ENCODE data around the gene ZFYVE21. TPM values are rescaled to one million over a fixed set of nuclear protein-coding genes. Genes with fewer than 3 reads are reported as not detected.
A peak's percentile ranks its signal among the peaks of the same experiment; 100 is the strongest.

Gene ZFYVE21
- total RNA-seq, 2 experiments from 2014 or later, result 18.0 to 22.5 TPM

GRCh38 chr14:103708750-103709187 lies 6.8 kb upstream of the ZFYVE21 start:
- Histone ChIP-seq H3K4me2 (ENCODE audit: low read length) (no peak overlapping the region), H4K20me1 (ENCODE audit: insufficient read depth, low read length) (peaks cover 3% of the 10 kb centered on the region; the same call in 1 of the 2 replicates), H3K4me3 (ENCODE audit: low read depth, low read length, poor library complexity, severe bottlenecking) (no peak overlapping the region), H3K27ac (ENCODE audit: low read depth, low read length, poor library complexity, severe bottlenecking) (no peak overlapping the region), H3K36me3 (ENCODE audit: insufficient read depth, low read length) (peaks cover 96% of the 10 kb centered on the region), H2AFZ (ENCODE audit: low read length) (no peak overlapping the region), H3K79me2 (ENCODE audit: insufficient read depth, low read depth, low read length) (peaks cover 15% of the 10 kb centered on the region), H3K9me3 (ENCODE audit: low read length) (no peaks in the 10 kb centered on the region), H3K4me1 (ENCODE audit: insufficient read depth, low read length, poor library complexity, severe bottlenecking) (peaks cover 22% of the 10 kb centered on the region), H3K9me2 (ENCODE audit: insufficient read depth, low read length) (no peaks in the 10 kb centered on the region)
- ChIA-PET POLR2A (no interaction called here), CTCF (ENCODE audit: unreplicated experiment) (no interaction called here)
- intact Hi-C loops (cut with micrococcal nuclease; ENCODE audit: unreplicated experiment), result no loop called here
- TF ChIP-seq EZH2phosphoT487 (IDR thresholded peaks at IDR 0.05; ENCODE audit: borderline replicate concordance, low read depth, low read length) (no peak), CTCF (conservative IDR thresholded peaks at IDR 0.05; ENCODE audit: low read length) (no peak)
- DNase-seq (ENCODE audit: low spot score), result no peak
- BruUV-seq (replicated peaks), result no TSS peak

GRCh38 chr14:103709814-103710213 lies 5.8 kb upstream of the ZFYVE21 start:
- Histone ChIP-seq H2AFZ (ENCODE audit: low read length) (no peak overlapping the region), H3K4me3 (ENCODE audit: low read depth, low read length, poor library complexity, severe bottlenecking) (no peak overlapping the region), H4K20me1 (ENCODE audit: insufficient read depth, low read length) (peaks cover 8% of the 10 kb centered on the region), H3K4me1 (ENCODE audit: insufficient read depth, low read length, poor library complexity, severe bottlenecking) (peaks cover 27% of the 10 kb centered on the region), H3K27ac (ENCODE audit: low read depth, low read length, poor library complexity, severe bottlenecking) (no peak overlapping the region), H3K79me2 (ENCODE audit: insufficient read depth, low read depth, low read length) (peaks cover 26% of the 10 kb centered on the region), H3K9me2 (ENCODE audit: insufficient read depth, low read length) (no peaks in the 10 kb centered on the region), H3K36me3 (ENCODE audit: insufficient read depth, low read length) (peaks cover 92% of the 10 kb centered on the region), H3K4me2 (ENCODE audit: low read length) (no peak overlapping the region), H3K9me3 (ENCODE audit: low read length) (no peaks in the 10 kb centered on the region)
- intact Hi-C loops (cut with micrococcal nuclease; ENCODE audit: unreplicated experiment), result no loop called here
- no peak for DNase-seq (ENCODE audit: low spot score)
- TF ChIP-seq CTCF (conservative IDR thresholded peaks at IDR 0.05; ENCODE audit: low read length) (no peak), EZH2phosphoT487 (IDR thresholded peaks at IDR 0.05; ENCODE audit: borderline replicate concordance, low read depth, low read length) (no peak)
- no TSS peak for BruUV-seq (replicated peaks)
- ChIA-PET POLR2A (no interaction called here), CTCF (ENCODE audit: unreplicated experiment) (no interaction called here)

GRCh38 chr14:103710771-103711377 lies 4.7 kb upstream of the ZFYVE21 start:
- H3K27ac ChIP-seq (ENCODE audit: low read depth, low read length, poor library complexity, severe bottlenecking), result no peak overlapping the region
- H3K79me2 ChIP-seq (ENCODE audit: insufficient read depth, low read depth, low read length), result peaks cover 29% of the 10 kb centered on the region
- H4K20me1 ChIP-seq (ENCODE audit: insufficient read depth, low read length), result peaks cover 8% of the 10 kb centered on the region
- ChIA-PET POLR2A (interaction anchor here (1.1 kb wide), 1 partner anchor 9 kb away, joined by 3 read pairs; no protein-coding TSS in a partner anchor), CTCF (ENCODE audit: unreplicated experiment) (no interaction called here)
- peak overlapping the region; percentile 36; the same call in 1 of the 2 replicates for H3K4me2 ChIP-seq (ENCODE audit: low read length)
- no peak for DNase-seq (ENCODE audit: low spot score)
- H3K36me3 ChIP-seq (ENCODE audit: insufficient read depth, low read length), result peaks cover 81% of the 10 kb centered on the region
- H3K9me2 ChIP-seq (ENCODE audit: insufficient read depth, low read length), result no peaks in the 10 kb centered on the region
- no peak for TF ChIP-seq CTCF (conservative IDR thresholded peaks at IDR 0.05; ENCODE audit: low read length)
- no peak overlapping the region for H2AFZ ChIP-seq (ENCODE audit: low read length)
- no peaks in the 10 kb centered on the region for H3K9me3 ChIP-seq (ENCODE audit: low read length)
- H3K4me3 ChIP-seq (ENCODE audit: low read depth, low read length, poor library complexity, severe bottlenecking), result no peak overlapping the region
- intact Hi-C loops (cut with micrococcal nuclease; ENCODE audit: unreplicated experiment), result no loop called here
- H3K4me1 ChIP-seq (ENCODE audit: insufficient read depth, low read length, poor library complexity, severe bottlenecking), result peaks cover 27% of the 10 kb centered on the region
- BruUV-seq (replicated peaks), result no TSS peak
